PC-9 (cell line): Measurements from ENCODE around the gene VASP. TPM values are rescaled to one million over a fixed set of nuclear protein-coding genes. Genes with fewer than 3 reads are reported as not detected.

Source experiments
- BruUV-seq: library from RNA; stranded (reverse); fragments of 400-500 nt; replicated peaks from 2 replicates; lab custom pipeline; 2021; lab: Mats Ljungman, UMichigan
- CTCF ChIA-PET: fragments of 300-600 bp; sonication (Branson Sonifier 250); formaldehyde crosslinking; loops from one replicate; lab custom pipeline; 2022; ENCODE audit warnings: antibody characterized with exemption; lab: Charles Lee
- POLR2A ChIA-PET: fragments of 300-600 bp; sonication (Branson Sonifier 250); formaldehyde crosslinking; loops from one replicate; lab custom pipeline; 2022; ENCODE audit warnings: antibody characterized with exemption; ENCODE audit not compliant: unreplicated experiment; lab: Charles Lee
- DNase-seq, 2 experiments: peaks; one replicate each; pipeline versions ENCODE4 v3.0.0 to v3.0.0-alpha.2; 2015 to 2022; ENCODE audit warnings: mixed read lengths in 1 of 2
- H2AFZ ChIP-seq: fragments of 200-600 bp; sonication (generic); 2 replicates; pipeline ENCODE4 v1.8.1; 2017; ENCODE audit warnings: antibody characterized with exemption
- H3F3A ChIP-seq: fragments of 200-600 bp; sonication (generic); 2 replicates; pipeline ENCODE4 v1.8.1; 2017; ENCODE audit warnings: antibody characterized with exemption, mild to moderate bottlenecking, low read depth; ENCODE audit not compliant: insufficient read depth
- H3K27ac ChIP-seq: fragments of 200-600 bp; sonication (generic); 2 replicates; pipeline ENCODE4 v1.6.1; 2016; ENCODE audit warnings: mixed run types
- H3K27me3 ChIP-seq: fragments of 200-600 bp; sonication (generic); 2 replicates; pipeline ENCODE4 v1.6.1; 2016; ENCODE audit warnings: low read depth, mixed run types; ENCODE audit not compliant: insufficient read depth
- H3K36me3 ChIP-seq: fragments of 200-600 bp; sonication (generic); 2 replicates; pipeline ENCODE4 v1.6.1; 2016; ENCODE audit warnings: low read depth, mixed run types
- H3K4me1 ChIP-seq: fragments of 200-600 bp; sonication (generic); replicated peaks from 2 replicates; pipeline ENCODE4 v1.6.1; 2016; ENCODE audit warnings: mixed run types; ENCODE audit not compliant: insufficient read depth
- H3K4me2 ChIP-seq: fragments of 200-600 bp; sonication (generic); 2 replicates; pipeline ENCODE4 v1.6.1; 2017; ENCODE audit warnings: mixed run types
- H3K4me3 ChIP-seq: fragments of 200-600 bp; sonication (generic); 2 replicates; pipeline ENCODE4 v1.6.1; 2016; ENCODE audit warnings: mixed run types
- H3K79me2 ChIP-seq: fragments of 200-600 bp; sonication (generic); 2 replicates; pipeline ENCODE4 v1.6.1; 2017; ENCODE audit warnings: low read depth, mixed run types
- H3K9me2 ChIP-seq: fragments of 200-600 bp; sonication (generic); 2 replicates; pipeline ENCODE4 v1.8.1; 2017; ENCODE audit warnings: mild to moderate bottlenecking; ENCODE audit not compliant: insufficient read depth
- H3K9me3 ChIP-seq: fragments of 200-600 bp; sonication (generic); 2 replicates; pipeline ENCODE4 v1.8.1; 2016; ENCODE audit warnings: low read depth; ENCODE audit not compliant: insufficient read depth
- H4K20me1 ChIP-seq: fragments of 200-600 bp; sonication (generic); 2 replicates; pipeline ENCODE4 v1.8.1; 2017; ENCODE audit not compliant: insufficient read depth
- CTCF ChIP-seq: fragments of 200-600 bp; sonication (generic); conservative IDR thresholded peaks from 2 replicates; pipeline ENCODE4 v1.6.1; 2017; ENCODE audit warnings: mixed run types, antibody characterized with exemption, mild to moderate bottlenecking, moderate library complexity
- EZH2 ChIP-seq: fragments of 200-600 bp; sonication (generic); IDR thresholded peaks from 2 replicates; pipeline ENCODE4 v1.8.0; 2017; ENCODE audit warnings: antibody characterized with exemption, low read depth
- intact Hi-C: fragments of 100-400 bp; cut with micrococcal nuclease; formaldehyde crosslinking; loops from one replicate; pipeline ENCODE4 v1.10.0; 2022; ENCODE audit not compliant: unreplicated experiment
- total RNA-seq: library from RNA; stranded (reverse); gene quantifications from 2 replicates; pipeline ENCODE4 v1.2.3, GENCODE V29; 2021

The VASP gene
- total RNA-seq, 1 experiment from 2014 or later = 123 TPM

- no peak for TF ChIP-seq CTCF
- TF ChIP-seq EZH2 = no peak
Observed at GRCh38 chr19:45526971-45527370, 19.7 kb downstream of the VASP start.

GRCh38 chr19:45527731-45528130 is 20.5 kb downstream of the VASP start:
- CTCF ChIA-PET = interaction anchor here (0.9 kb wide), 1 partner anchor 115 kb away, joined by 7 read pairs; no protein-coding TSS in a partner anchor
- intact Hi-C loops = loop anchor here (1.0 to 5.0 kb wide), 4 partner anchors 35 to 165 kb away; partner anchors contain the start of genes OPA3, QPCTL and SNRPD2
- POLR2A ChIA-PET = interaction anchor here (0.6 kb wide), 1 partner anchor 49 kb away, joined by 4 read pairs; no protein-coding TSS in a partner anchor
- Histone ChIP-seq H3K4me1 (peaks cover 30% of the 10 kb centered on the region), H3K4me3 (peak overlapping the region; percentile 80; the same call in 1 of the 2 replicates), H4K20me1 (no peaks in the 10 kb centered on the region), H3K27me3 (no peaks in the 10 kb centered on the region), H3K4me2 (peak overlapping the region; percentile 97), H2AFZ (no peak overlapping the region), H3K9me2 (no peaks in the 10 kb centered on the region), H3K79me2 (no peaks in the 10 kb centered on the region), H3K27ac (peak overlapping the region; percentile 88), H3K36me3 (peaks cover 16% of the 10 kb centered on the region; the same call in 1 of the 2 replicates), H3F3A (peaks cover 61% of the 10 kb centered on the region), H3K9me3 (peaks cover 13% of the 10 kb centered on the region)
- BruUV-seq = TSS peak; percentile 90
- peak; percentile 45; the same call in 1 of the 2 replicates for TF ChIP-seq CTCF
- TF ChIP-seq EZH2 = no peak
- DNase-seq = no peak

More at GRCh38 chr19:45526971-45527370, 19.7 kb downstream of the VASP start:
- Histone ChIP-seq H3K36me3 (peaks cover 16% of the 10 kb centered on the region; the same call in 1 of the 2 replicates), H3K4me2 (peak overlapping the region; percentile 97; the same call in 1 of the 2 replicates), H3K4me1 (peaks cover 32% of the 10 kb centered on the region), H3K27me3 (no peaks in the 10 kb centered on the region), H3K4me3 (no peak overlapping the region), H3K9me2 (no peaks in the 10 kb centered on the region), H3K9me3 (peaks cover 9% of the 10 kb centered on the region; the same call in 1 of the 2 replicates), H2AFZ (no peak overlapping the region), H3K79me2 (no peaks in the 10 kb centered on the region), H3F3A (peaks cover 68% of the 10 kb centered on the region), H3K27ac (peak overlapping the region; percentile 88), H4K20me1 (no peaks in the 10 kb centered on the region)
- BruUV-seq = no TSS peak
- intact Hi-C loops = loop anchor here (5.0 kb wide), 2 partner anchors 55 to 165 kb away; partner anchors contain the start of genes OPA3, QPCTL and SNRPD2
- ChIA-PET POLR2A (no interaction called here), CTCF (interaction anchor here (0.9 kb wide), 1 partner anchor 115 kb away, joined by 7 read pairs; no protein-coding TSS in a partner anchor)
- DNase-seq = no peak

- POLR2A ChIA-PET = interaction anchor here (0.6 to 0.7 kb wide), 3 partner anchors 49 to 241 kb away, joined by 3 to 16 read pairs (median 4); partner anchors contain the start of gene SIX5
- no peak for TF ChIP-seq EZH2
- TF ChIP-seq CTCF = no peak
- peak; percentile 91 to 99 for DNase-seq
Observed at GRCh38 chr19:45528149-45528743, 21.0 kb downstream of the VASP start.

More at GRCh38 chr19:45528149-45528743, 21.0 kb downstream of the VASP start:
- no peaks in the 10 kb centered on the region for H3K27me3 ChIP-seq
- H3K9me2 ChIP-seq = no peaks in the 10 kb centered on the region
- H3F3A ChIP-seq = peaks cover 56% of the 10 kb centered on the region
- BruUV-seq = no TSS peak
- peaks cover 16% of the 10 kb centered on the region; the same call in 1 of the 2 replicates for H3K36me3 ChIP-seq
- H3K9me3 ChIP-seq = peaks cover 13% of the 10 kb centered on the region
- H2AFZ ChIP-seq = no peak overlapping the region
- intact Hi-C loops = loop anchor here (1.0 to 5.0 kb wide), 4 partner anchors 35 to 164 kb away; partner anchors contain the start of genes OPA3, QPCTL and SNRPD2
- CTCF ChIA-PET = interaction anchor here (0.6 to 1.2 kb wide), 2 partner anchors 30 to 358 kb away, joined by 3 to 4 read pairs; partner anchors contain the start of gene IRF2BP1
- peak overlapping the region; percentile 80 for H3K4me3 ChIP-seq
- peak overlapping the region; percentile 88 for H3K27ac ChIP-seq
- H4K20me1 ChIP-seq = no peaks in the 10 kb centered on the region
- H3K4me1 ChIP-seq = peaks cover 27% of the 10 kb centered on the region
- no peaks in the 10 kb centered on the region for H3K79me2 ChIP-seq
- H3K4me2 ChIP-seq = peak overlapping the region; percentile 97
